GM19324 (cell line): ENCODE measurements around the gene TMEM115.
A peak's percentile ranks its signal among the peaks of the same experiment; 100 is the strongest.

Experiments used
- ATAC-seq: cut with Tn5 transposase; IDR thresholded peaks from one replicate; pipeline ENCODE4 v1.9.1; 2021; ENCODE audit warnings: mild to moderate bottlenecking, moderate library complexity; ENCODE audit not compliant: unreplicated experiment, low FRiP score

The TMEM115 gene, protein sequence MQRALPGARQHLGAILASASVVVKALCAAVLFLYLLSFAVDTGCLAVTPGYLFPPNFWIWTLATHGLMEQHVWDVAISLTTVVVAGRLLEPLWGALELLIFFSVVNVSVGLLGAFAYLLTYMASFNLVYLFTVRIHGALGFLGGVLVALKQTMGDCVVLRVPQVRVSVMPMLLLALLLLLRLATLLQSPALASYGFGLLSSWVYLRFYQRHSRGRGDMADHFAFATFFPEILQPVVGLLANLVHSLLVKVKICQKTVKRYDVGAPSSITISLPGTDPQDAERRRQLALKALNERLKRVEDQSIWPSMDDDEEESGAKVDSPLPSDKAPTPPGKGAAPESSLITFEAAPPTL

DNA sequence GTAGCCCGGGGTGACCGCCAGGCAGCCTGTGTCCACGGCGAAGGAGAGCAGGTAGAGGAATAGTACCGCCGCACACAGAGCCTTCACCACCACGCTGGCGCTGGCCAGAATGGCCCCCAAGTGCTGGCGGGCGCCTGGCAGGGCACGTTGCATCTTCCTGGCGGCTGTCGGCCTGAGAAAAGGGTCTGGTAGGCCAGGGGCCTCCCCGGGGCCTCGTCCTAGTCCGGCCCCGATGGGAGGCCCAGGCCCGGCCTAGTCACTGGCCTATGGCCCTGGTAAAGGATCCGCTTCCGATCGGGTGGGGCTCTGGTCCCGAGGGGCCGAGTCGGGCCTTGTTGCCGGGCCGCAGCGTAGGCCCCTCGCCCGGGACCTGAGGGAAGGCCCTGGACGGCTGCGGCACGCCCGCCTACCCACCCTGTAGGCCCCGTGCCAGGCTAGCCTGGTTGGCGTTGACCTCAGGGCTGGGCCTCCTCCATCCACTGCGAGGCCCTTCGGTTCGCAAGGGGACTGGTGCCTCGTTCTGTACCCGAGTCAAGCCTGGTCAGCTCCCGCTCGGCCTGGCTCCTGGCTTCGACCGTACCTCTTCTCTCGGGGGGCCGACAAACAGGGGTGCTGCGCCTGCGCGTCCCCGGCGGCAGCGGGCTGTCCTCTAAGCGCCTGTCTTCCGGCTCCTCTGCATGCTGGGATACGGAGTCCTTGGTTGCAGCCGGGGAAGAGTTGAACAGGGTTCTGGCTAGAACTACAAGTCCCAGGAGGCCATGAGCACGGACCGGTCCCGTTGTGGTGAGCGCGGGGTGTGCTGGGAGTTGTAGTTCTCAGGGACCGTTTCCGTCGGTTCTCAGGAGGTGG lies at the start of gene TMEM115:
TMEM115 (minus strand) TSS at position 611 of the 849 bp plus-strand sequence; CDS start at position 153, 458 bp downstream.
- peak; percentile 97 for ATAC-seq

DNA sequence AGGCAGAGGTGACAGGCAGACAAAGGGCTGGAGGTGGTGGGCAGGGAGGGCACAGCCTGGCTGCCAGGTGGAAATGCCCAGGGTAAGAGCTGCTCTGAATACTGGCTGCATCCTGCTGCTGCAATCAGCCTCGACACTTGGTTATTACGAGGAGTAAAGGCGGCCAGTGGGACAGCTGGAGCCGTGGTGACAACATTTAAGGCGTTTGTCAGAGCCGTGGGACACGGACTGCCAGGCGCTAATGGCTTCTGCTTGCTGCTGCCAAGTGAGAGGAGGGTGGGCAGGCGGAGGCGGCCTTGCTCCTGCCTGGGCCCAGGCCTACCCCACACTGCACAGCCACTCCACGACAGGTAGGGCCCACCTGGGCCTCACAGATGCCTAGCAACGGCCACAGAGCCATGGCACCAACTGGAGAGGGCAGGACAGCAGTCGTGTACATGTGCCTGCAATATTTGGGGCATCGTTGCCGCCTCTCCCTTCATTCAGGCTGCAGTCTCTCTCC lies 49.2 kb upstream of the TMEM115 start:
- ATAC-seq: no peak

DNA sequence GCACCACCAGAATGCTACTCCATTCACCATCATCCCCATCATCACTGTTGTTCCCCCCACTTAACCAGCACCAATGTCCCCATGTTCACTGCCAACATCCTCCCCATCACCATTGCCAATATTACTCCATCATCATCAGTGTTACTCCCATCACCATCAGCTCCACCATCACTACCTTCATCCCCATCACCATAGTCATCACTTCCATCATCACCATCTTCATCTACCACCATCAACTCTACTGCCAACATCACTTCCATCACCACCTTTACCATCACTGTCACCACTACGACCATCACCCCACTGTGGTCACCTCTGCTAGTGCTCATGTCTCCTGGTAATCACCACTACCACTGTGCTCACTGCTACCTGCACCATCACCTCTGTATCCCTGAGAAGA lies 47.2 kb upstream of the TMEM115 start:
- ATAC-seq: no peak

DNA sequence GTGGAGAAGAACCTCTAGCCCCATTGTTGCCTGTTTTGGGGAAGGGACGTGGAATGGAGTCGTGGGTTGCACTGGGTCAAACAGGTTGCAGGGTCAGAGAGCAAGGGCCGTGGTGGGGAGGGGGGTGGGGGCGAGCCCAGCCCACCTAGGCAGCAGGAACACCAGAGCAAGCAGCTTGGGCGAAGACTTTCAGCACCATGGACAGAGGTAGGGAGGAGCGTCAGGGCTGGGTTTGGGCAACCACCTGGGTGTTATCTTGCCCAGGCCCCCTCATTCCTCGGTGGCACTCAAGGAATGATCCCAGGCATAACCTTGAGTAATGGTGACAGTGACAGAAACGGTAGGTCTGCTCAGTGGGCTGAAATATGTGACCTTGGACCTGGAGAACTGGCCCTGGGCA lies 45.9 kb upstream of the TMEM115 start:
- no peak for ATAC-seq

DNA sequence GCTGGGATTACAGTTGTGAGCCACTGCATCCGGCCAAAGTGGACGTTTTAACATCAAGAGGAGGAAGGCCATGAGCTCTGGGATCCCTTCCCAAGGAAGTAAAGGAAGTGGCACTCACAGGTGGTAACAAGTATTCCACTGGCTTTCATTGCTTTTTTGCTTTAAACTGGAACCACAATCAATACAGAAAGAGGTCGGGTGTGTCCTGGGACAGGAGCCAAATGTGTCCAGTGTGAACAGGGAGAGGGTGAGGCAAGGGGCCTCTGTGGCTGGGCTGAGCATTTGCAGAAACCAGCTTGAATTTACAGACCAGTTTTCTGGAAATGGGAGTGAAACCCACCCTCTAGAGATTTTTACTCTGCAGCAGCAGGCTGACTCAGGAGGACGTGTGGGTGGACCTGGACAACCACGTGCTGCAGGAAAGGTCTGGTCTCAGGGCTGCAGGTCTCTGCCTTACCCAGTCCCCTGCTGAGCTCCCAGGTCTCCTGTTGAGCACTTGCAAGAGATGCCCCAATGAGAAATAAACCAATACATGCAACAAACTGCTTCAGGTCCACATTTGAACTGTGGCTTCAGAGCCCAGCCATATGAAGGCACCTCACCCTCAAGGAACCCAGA lies 42.8 kb upstream of the TMEM115 start:
- no peak for ATAC-seq

DNA sequence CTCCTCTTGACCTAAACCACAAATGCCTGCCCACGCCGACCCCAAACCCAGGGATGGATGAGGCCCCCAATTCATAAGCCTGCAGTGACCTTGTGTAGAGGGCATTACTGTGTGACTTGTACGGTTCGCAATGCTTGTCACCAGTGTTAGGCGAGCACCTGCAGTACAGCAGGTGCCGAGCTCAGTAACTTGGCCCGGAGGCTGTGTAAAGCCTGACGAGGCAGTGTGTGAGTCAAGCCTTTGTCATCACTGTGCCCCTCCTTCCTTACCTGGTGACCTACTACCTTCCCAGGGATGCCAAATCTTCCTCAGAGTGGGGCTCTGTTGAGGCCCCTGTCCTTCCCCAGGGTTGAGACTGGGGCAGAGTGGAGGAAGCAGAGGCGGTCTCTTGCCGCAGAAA lies 37.2 kb upstream of the TMEM115 start:
- no peak for ATAC-seq

DNA sequence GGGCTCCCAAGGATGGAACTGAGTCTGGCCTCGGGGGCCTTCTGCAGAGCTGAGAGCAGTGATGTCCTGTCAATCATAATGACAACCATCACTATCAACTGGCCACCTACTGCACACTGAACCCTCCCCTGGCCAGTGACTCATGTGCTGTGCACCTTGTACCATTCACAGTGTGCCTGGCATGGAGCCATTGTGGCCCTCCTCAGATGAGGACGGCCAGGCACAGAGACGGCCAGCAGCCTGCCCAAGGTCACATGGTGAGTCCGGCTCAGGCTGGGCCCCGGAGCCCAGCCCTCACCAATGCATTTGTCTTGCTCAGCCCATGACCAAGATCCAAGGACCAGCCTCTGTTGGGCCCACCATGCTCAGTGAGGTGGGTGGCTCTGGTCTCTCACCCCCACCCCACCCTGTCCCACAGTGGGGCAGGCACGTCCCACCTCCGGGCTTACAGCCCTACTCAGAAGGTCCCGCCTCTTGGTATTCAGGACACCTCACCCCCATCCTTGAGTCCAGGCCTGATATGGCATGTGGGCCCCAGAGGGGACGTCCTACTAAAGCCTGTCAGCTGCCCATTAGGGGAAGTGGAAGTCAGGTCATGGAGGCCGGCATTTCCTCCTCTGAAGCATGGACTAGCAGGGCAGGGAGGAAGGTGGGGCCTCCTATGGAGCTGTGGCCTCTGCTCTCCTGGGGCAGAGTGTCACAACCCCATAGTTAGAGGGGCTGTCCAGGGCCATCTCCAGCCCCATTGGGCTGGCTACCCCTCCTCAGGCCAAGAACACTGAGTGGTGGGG lies 35.9 kb upstream of the TMEM115 start:
- no peak for ATAC-seq

DNA sequence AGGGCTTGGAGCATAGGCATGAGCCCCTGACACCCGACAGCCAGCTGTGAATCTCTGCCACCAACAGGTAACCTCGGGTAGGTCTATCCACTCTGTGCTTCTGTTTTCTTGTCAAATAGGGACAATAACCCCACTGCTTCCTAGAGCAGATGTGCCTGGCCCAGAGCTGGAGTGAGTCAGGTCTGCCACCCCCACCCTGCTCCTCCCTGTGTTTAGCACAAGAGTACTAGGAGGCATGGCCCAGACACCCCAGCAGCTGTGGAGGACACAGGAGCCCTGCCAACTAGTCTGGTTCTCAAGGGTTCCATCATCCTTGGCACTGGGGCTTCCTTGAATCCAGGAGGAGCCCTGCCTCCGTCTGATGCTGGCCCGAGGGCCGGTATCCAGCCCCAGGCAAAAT lies 33.7 kb upstream of the TMEM115 start:
- ATAC-seq: no peak

DNA sequence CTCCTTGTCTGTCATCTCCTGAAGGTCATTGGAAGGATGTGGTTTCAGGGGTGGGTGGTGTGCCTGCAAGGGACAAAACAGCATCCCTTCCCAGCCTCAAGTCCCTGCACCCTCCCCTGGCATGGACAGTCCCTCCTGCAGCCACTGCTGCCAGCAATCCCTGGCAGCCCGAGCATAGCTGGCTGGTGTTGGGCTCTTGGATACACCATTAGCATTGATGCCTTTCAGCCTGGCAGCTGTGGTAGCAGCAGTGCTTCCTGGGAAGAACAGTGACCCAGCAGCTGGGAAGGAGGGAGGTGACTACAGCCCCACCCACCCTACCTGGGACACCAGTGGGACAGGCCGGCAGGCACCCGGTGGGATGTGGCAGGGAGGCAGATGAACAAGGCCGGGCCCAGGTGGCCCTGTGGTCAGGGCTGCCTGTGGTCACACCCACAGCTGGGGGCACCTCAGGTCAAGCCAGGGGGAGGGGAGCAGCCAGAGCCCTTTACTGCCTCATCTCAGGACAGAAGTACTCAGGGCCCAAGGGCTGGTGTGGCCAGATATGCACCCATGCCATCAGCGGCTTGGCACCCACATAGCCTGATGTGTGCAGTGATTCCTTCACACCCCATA lies 32.9 kb upstream of the TMEM115 start:
- no peak for ATAC-seq

DNA sequence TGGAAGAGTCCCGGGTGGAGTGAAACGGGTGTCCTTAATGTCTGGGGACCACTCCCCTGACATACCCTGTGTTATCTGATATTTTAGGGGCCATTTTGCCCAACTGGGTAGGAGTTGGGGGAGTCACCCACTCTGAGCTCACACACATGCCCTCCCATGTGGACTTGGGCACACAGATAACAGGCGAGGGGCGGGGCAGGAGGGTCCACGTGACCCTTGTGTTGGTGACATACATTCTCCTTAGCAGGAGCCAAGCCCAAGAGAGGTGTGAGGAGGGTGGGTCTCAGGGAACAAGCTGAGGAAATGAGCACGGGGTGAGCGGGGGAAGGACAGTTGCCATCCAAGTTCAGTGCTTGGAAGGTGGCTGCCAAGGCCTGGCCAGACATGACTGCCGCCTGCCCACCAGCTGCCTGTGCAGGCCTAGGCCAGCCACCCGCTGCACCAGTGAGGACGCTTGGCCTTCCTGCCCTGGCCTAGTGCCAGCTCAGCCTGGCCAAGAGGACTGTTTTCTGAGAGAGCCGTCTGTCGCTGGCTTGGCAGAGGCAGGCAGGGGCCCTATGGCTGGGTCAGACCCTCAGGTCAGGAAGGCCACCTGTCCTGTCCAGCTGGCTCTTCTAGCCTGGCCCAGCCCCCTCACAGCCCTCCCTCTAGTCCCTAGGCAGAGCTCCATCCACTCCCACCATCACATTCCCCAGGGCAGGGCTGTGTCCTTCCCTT lies 31.3 kb upstream of the TMEM115 start:
- no peak for ATAC-seq

DNA sequence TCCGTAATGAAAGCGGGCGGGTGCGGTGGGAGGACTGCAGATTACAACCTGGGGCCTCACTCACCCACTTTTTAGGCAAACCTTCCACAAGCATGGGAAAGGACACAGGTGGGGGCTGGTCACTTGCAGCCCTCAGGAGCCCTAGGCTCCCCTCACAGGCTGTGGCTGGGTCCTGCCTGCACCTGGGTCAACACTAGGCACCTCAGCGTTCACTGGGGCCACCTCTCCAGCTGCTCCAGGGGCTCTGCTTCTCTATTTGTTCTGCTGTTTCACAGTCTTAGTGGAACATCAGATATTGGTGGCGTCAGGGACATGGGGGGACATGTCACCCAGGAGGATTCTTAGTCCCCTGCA lies 30.1 kb upstream of the TMEM115 start:
- ATAC-seq: no peak

DNA sequence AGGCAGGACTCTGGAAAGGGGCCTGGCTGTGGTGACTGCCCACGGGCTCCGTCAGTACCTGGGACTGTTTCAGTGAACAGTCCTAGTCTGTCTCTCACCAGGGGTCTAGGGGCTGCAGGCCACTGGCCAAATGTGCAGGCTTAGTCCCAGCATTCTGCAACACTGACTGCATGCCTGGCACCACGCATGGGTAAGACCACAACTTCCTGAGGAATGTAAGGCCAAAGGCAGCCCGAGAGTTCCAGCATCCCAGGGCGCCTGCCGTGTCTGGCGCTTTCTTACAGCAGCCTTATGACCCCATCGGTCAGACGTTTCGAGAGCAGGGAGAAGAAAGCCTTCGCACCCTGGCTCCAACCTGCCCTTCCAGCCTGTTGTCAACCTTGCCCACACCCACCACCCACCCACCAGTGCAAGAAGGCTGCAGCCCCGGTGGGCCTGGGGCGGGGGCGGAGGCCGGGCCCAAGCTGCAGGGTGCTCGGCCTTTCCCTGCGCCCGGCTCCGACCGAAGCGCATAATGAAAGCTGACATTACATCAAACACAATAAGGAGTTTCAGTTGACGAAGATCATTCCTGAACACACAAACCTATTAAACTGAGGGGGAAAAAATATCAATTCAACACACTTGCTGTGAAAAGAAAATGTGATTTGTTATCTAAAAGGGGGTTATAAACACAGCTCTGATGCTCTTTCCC lies 29.5 kb upstream of the TMEM115 start:
- no peak for ATAC-seq

DNA sequence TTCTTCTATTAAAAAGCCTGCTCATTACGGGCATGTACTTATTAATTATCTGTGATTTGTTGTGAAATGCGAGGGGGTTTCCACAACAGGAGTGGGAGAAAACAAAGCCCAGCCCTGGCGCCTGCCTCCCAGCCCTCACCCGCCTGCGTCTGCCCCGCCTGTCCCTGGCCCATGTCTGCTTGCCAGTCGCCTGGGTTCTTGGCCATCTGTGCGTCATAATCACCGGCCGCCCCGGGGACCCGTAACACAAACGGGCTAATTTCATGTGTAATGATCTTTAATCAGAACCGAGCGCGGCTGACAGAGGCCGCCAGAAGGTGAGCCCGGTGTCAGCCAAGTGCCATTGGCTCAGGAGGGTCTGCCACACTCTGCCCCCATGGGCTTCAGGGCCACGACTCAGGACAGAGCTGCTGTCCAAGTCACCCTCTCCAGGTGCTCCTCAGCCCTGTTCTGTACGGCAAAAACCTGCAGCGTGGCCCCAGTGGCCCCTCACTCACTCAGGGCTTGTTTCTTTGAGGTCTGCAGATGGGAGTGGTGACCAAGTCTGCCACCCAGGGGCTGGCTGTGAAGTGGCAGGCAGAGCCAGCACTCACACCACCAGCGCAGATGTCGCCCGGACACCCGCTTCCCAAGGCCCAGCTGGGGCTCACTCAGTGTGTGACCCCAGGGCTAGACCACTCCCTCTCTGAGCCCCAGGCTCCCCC lies 28.8 kb upstream of the TMEM115 start:
- no peak for ATAC-seq

DNA sequence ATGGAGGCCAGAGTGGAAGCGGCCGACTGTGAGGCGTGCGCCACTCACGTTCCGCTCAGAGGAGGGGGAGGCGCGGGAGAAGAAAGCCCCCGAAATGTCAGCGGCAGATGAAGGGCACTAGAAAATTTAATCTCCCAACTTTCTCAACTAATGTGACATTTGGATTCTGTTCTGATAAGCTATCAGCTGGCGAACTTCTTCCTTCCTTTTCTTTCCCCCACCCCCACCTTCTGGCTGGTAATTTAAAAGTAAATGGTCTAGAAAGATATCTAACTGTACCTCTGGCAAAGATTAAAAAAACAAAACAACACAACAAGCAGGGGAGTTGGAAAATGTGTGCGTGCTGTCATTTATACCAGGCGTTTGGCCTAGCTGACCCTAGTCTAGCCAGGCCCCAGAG lies 26.4 kb upstream of the TMEM115 start:
- no peak for ATAC-seq

DNA sequence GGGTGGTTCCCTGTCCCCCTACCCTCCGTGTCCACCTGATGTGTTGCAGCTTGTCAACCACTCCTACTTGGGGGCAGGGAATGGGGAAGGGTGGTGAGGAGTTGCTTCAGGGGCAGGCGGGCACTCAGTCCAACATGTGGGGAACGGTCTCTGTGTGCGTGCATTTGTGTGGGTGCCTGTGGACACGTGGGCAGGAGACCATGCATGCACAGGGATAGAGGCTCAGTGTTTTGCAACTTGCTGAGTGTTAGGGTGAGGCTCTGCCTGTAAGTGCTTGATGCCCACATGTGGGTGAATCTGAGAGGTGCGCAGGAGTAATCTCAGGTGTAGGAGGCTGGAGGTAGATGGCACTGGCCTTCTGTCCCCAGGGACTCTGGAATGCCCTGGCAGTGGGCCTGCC lies 24.4 kb upstream of the TMEM115 start:
- no peak for ATAC-seq

DNA sequence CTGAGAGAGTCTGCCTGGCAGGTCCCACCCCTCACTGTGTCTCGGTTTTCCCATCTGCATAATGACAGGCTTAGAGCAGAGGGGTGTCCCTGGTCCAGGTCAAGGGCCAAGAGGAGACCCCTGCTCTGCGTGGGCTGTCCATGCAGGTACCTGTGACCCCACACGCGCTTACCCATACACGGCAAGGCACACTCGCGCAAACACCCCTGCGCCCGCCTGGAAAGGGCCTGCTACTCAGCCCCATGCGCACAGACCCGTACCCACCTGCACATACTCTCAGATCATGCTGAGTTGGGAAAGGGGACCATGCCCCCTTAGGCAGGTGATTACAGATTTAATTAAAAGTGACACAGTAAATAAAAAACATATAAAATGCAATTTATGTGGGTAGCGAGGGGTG lies 23.4 kb upstream of the TMEM115 start:
- ATAC-seq: no peak

DNA sequence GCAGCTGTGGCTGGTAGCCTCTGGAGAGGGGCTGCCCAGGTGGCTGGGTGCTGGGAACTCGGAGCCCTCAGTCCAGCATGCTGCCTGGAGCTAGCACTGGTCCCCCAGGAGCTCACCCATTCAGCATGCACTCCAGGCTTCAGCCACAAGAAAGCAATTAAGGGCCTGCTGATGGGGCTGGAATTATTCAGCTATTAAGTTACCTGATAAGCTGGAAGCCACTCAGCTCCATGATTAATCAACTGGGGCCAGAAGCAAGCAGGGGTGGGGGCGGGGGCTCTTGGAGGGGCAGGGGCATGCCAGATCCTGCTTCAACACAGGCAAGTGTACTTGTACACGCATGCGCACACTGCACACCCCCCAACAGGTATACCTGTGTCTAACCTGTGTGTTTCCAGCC lies 22.1 kb upstream of the TMEM115 start:
- no peak for ATAC-seq

DNA sequence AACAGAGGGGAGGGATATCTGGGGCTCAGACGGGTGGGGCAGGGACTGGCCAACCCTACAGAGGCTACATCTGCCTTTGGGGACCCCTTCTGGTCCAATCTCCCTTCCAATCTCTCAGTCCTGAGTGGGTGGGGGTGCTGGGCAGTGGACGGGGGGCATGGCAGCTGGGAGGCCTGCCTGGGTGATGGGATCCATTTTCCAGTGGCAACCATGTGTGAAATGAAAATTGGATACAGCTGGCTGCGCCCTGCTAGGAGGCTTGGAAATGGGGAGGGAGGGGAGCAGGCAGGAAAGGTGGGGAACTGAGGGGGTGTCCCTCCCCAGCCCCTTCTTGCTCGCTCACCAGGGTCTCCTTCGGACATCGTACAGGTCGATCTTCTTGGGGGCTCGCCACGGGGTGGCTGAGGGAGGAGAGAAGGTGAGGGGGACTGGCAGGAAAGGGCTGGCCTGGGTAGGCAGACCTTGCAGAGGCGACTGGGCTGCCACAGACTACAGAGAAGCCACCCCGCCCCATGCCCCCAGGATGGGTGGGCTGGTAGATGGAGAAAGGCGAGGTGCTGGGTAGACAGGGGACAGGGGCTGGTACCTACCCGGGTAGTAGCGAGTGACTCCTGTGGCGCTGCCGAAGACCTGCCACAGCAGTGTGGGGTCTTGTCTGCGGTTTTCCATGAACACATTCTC lies 21.2 kb upstream of the TMEM115 start:
- no peak for ATAC-seq
